SK-N-SH (cell line): ENCODE data around the gene HP1BP3. TPM values are rescaled to one million over a fixed set of nuclear protein-coding genes. Genes with fewer than 3 reads are reported as not detected.

Experiments used
- CTCF ChIA-PET: fragments of 300-600, 350-600 bp; formaldehyde crosslinking; extraction: SDS; loops from one replicate; lab custom pipeline; 2021; lab: Yijun Ruan, JAX
- POLR2A ChIA-PET: fragments of 350-600 bp; sonication (Branson Sonifier 250); formaldehyde crosslinking; extraction: SDS; loops from one replicate; lab custom pipeline; 2020; ENCODE audit warnings: antibody characterized with exemption, inconsistent platforms; lab: Yijun Ruan, JAX
- DNase-seq: peaks from one replicate; pipeline ENCODE4 v3.0.0; 2012
- H2AFZ ChIP-seq: fragments of 200-600 bp; sonication (generic); 2 replicates; pipeline ENCODE4 v1.8.1; 2016; ENCODE audit warnings: antibody characterized with exemption, mild to moderate bottlenecking, low read depth
- H3F3A ChIP-seq: fragments of 200-600 bp; sonication (generic); replicated peaks from 2 replicates; pipeline ENCODE3; 2016; ENCODE audit warnings: antibody characterized with exemption, mild to moderate bottlenecking; ENCODE audit not compliant: insufficient read depth
- H3K27ac ChIP-seq, 2 experiments: fragments of 200-500 bp in 1 of 2; fragments of 200-600 bp in 1 of 2; sonication (Bioruptor generic) in 1 of 2; sonication (generic), shearing (Covaris generic) in 1 of 2; 2 replicates each; pipeline versions ENCODE4 v1.5.1 to v1.6.1; 2014 to 2016; ENCODE audit warnings: low read depth in 2 of 2, inconsistent platforms in 1 of 2, low read length in 1 of 2, mild to moderate bottlenecking in 1 of 2, mixed read lengths in 1 of 2
- H3K27me3 ChIP-seq: fragments of 200-600 bp; sonication (generic), shearing (Covaris generic); 2 replicates; pipeline ENCODE4 v1.6.1; 2016; ENCODE audit warnings: mixed run types; ENCODE audit not compliant: insufficient read depth
- H3K36me3 ChIP-seq, 2 experiments: fragments of 200-500 bp in 1 of 2; fragments of 200-600 bp in 1 of 2; sonication (Bioruptor generic) in 1 of 2; sonication (generic) in 1 of 2; replicated peaks in 1 of 2; 2 replicates each; pipeline versions ENCODE3 to v1.5.1; 2014 to 2016; ENCODE audit warnings: low read length in 1 of 2, mild to moderate bottlenecking in 1 of 2; ENCODE audit not compliant: insufficient read depth in 2 of 2, control insufficient read depth in 1 of 2
- H3K4me1 ChIP-seq, 2 experiments: fragments of 200-500 bp in 1 of 2; fragments of 200-600 bp in 1 of 2; sonication (Bioruptor generic) in 1 of 2; sonication (generic), shearing (Covaris generic) in 1 of 2; 2 replicates each; pipeline versions ENCODE4 v1.5.1 to v1.6.1; 2014 to 2016; ENCODE audit warnings: low read depth in 1 of 2, low read length in 1 of 2, mixed run types in 1 of 2; ENCODE audit not compliant: insufficient read depth in 2 of 2, control insufficient read depth in 1 of 2
- H3K4me2 ChIP-seq: fragments of 200-600 bp; sonication (generic), shearing (Covaris generic); 2 replicates; pipeline ENCODE4 v1.6.1; 2017; ENCODE audit warnings: mixed run types
- H3K4me3 ChIP-seq, 2 experiments: fragments of 200-500 bp in 1 of 2; fragments of 200-600 bp in 1 of 2; sonication (Bioruptor generic) in 1 of 2; sonication (generic), shearing (Covaris generic) in 1 of 2; 2 replicates each; pipeline versions ENCODE4 v1.5.1 to v1.8.1; 2014 to 2016; ENCODE audit warnings: low read depth in 2 of 2, inconsistent platforms in 1 of 2, low read length in 1 of 2, mild to moderate bottlenecking in 1 of 2, mixed read lengths in 1 of 2, moderate library complexity in 1 of 2
- H3K79me2 ChIP-seq: fragments of 200-600 bp; sonication (generic); 2 replicates; pipeline ENCODE4 v1.8.1; 2017; ENCODE audit warnings: mild to moderate bottlenecking; ENCODE audit not compliant: insufficient read depth
- H3K9ac ChIP-seq: fragments of 200-600 bp; sonication (generic); 2 replicates; pipeline ENCODE4 v1.6.1; 2017; ENCODE audit warnings: mixed run types
- H3K9me2 ChIP-seq: fragments of 200-600 bp; sonication (generic); 2 replicates; pipeline ENCODE4 v1.6.1; 2017; ENCODE audit warnings: mixed run types
- H3K9me3 ChIP-seq: fragments of 200-600 bp; sonication (generic); 2 replicates; pipeline ENCODE4 v1.6.1; 2017; ENCODE audit warnings: mixed run types, mild to moderate bottlenecking, moderate library complexity
- H4K20me1 ChIP-seq: fragments of 200-600 bp; sonication (generic); 2 replicates; pipeline ENCODE4 v1.6.1; 2017; ENCODE audit warnings: mild to moderate bottlenecking, mixed run types; ENCODE audit not compliant: insufficient read depth
- FOXJ3 ChIP-seq: sonication (generic); formaldehyde crosslinking; IDR thresholded peaks from 2 replicates; pipeline ENCODE4 v1.5.1; 2020; ENCODE audit warnings: mild to moderate bottlenecking, missing genetic modification reagents
- GABPA ChIP-seq: IDR thresholded peaks from 2 replicates; pipeline ENCODE4 v1.4.0; 2012; ENCODE audit warnings: low read depth, mild to moderate bottlenecking
- RAD21 ChIP-seq: IDR thresholded peaks from 2 replicates; pipeline ENCODE4 v1.6.1; 2012; ENCODE audit warnings: mild to moderate bottlenecking, low read length
- RXRA ChIP-seq: IDR thresholded peaks from 2 replicates; pipeline ENCODE4 v1.4.0; 2012; ENCODE audit warnings: low read depth, mild to moderate bottlenecking, borderline replicate concordance
- TAF1 ChIP-seq: IDR thresholded peaks from 2 replicates; pipeline ENCODE4 v1.6.1; 2012; ENCODE audit warnings: low read depth, mild to moderate bottlenecking, low read length, moderate library complexity, borderline replicate concordance
- WGBS: methylation state at CpG from one replicate; pipeline ENCODE4 v1.1.6; 2017; ENCODE audit warnings: low lambda C conversion rate; 5-methylcytosine and 5-hydroxymethylcytosine counted together
- polyA plus RNA-seq, 3 experiments: library from polyadenylated mRNA; depleted of rRNA; stranded (reverse); fragments of >200 nt; gene quantifications; 2 replicates each; pipeline ENCODE4 v1.2.3, GENCODE V29; 2012
- TF ChIP-seq, protein P1 (sequence below): IDR thresholded peaks from 2 replicates; pipeline ENCODE4 v1.6.1; 2012; ENCODE audit warnings: mild to moderate bottlenecking, low read depth, low read length, moderate library complexity
- TF ChIP-seq, protein P2 (sequence below): fragments of 200-600 bp; sonication (generic); IDR thresholded peaks from 2 replicates; pipeline ENCODE4 v1.6.1; 2017; ENCODE audit warnings: antibody characterized with exemption, mild to moderate bottlenecking, moderate library complexity
- TF ChIP-seq, protein P3 (sequence below): IDR thresholded peaks from 2 replicates; pipeline ENCODE4 v1.4.0; 2012; ENCODE audit warnings: low read depth

HP1BP3 gene
- polyA plus RNA-seq, 1 of the 3 experiments (the other 2 are of a cell fraction): 236 TPM

DNA sequence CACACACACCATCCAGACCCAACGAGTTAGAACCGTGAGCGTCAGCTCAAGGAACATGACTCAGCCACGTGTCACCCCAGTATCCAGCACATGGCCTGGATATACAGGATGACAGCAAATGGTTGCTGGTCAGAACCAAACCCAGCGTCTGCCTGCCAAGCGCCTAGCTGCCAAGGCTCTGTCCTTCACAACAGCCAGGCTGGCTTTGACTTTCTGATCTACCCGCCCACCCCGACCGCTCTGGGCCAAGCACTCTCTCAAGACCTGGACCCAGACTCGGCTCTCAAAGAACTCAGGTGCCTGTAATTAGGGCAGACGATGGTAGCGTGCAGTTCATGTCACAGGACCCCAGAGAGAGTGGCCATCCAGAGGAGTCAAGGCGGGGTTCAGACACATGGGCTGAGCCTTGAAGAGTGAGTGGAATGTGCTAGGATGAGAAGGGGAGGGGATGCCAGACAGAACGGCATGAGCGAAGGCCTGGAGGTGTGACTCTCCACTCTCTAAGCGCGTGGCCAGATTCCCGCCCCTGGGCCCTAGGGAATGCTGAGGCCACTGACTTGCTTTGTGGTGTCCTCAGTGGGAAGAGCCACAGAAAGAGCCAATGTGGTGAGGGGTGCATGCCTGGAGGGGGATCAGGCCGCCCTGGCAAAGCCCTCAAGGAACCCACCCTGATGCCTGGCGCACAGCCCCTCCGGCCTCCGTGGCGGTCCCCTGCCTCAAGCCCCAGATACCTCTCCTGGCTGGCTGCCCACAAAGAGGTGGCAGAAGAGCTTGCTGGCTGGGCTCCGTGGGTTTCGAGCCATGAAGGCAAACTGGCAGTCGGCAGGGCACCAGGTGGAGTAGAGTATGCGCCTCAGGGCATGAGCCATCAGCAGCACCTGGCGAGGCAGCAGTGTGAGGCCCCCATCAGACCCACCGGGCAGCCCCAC lies 61.7 kb downstream of the HP1BP3 start:
- ChIA-PET CTCF (no interaction called here), POLR2A (no interaction called here)
- Histone ChIP-seq H3K79me2 (no peaks in the 10 kb centered on the region), H3K27ac (peak overlapping the region in 1 of 2 experiments; percentile 44; a peak in 2 of 4 replicates), H2AFZ (no peak overlapping the region), H3K4me2 (no peak overlapping the region), H3K27me3 (no peaks in the 10 kb centered on the region), H3F3A (no peaks in the 10 kb centered on the region), H3K9ac (no peak overlapping the region), H3K4me3 (no peak overlapping the region), H3K36me3 (no peaks in the 10 kb centered on the region), H3K9me2 (no peaks in the 10 kb centered on the region), H3K9me3 (no peaks in the 10 kb centered on the region), H4K20me1 (no peaks in the 10 kb centered on the region), H3K4me1 (no peaks in the 10 kb centered on the region)
- peak; percentile 25 for DNase-seq
- WGBS: 96% methylated on average over 14 of the region's 29 CpGs
- TF ChIP-seq, protein P1, sequence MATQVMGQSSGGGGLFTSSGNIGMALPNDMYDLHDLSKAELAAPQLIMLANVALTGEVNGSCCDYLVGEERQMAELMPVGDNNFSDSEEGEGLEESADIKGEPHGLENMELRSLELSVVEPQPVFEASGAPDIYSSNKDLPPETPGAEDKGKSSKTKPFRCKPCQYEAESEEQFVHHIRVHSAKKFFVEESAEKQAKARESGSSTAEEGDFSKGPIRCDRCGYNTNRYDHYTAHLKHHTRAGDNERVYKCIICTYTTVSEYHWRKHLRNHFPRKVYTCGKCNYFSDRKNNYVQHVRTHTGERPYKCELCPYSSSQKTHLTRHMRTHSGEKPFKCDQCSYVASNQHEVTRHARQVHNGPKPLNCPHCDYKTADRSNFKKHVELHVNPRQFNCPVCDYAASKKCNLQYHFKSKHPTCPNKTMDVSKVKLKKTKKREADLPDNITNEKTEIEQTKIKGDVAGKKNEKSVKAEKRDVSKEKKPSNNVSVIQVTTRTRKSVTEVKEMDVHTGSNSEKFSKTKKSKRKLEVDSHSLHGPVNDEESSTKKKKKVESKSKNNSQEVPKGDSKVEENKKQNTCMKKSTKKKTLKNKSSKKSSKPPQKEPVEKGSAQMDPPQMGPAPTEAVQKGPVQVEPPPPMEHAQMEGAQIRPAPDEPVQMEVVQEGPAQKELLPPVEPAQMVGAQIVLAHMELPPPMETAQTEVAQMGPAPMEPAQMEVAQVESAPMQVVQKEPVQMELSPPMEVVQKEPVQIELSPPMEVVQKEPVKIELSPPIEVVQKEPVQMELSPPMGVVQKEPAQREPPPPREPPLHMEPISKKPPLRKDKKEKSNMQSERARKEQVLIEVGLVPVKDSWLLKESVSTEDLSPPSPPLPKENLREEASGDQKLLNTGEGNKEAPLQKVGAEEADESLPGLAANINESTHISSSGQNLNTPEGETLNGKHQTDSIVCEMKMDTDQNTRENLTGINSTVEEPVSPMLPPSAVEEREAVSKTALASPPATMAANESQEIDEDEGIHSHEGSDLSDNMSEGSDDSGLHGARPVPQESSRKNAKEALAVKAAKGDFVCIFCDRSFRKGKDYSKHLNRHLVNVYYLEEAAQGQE: no peak
- TF ChIP-seq FOXJ3: no peak
- no peak for TF ChIP-seq RXRA
- TF ChIP-seq, protein P2, sequence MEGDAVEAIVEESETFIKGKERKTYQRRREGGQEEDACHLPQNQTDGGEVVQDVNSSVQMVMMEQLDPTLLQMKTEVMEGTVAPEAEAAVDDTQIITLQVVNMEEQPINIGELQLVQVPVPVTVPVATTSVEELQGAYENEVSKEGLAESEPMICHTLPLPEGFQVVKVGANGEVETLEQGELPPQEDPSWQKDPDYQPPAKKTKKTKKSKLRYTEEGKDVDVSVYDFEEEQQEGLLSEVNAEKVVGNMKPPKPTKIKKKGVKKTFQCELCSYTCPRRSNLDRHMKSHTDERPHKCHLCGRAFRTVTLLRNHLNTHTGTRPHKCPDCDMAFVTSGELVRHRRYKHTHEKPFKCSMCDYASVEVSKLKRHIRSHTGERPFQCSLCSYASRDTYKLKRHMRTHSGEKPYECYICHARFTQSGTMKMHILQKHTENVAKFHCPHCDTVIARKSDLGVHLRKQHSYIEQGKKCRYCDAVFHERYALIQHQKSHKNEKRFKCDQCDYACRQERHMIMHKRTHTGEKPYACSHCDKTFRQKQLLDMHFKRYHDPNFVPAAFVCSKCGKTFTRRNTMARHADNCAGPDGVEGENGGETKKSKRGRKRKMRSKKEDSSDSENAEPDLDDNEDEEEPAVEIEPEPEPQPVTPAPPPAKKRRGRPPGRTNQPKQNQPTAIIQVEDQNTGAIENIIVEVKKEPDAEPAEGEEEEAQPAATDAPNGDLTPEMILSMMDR: no peak
- TF ChIP-seq RAD21: no peak
- TF ChIP-seq, protein P3, sequence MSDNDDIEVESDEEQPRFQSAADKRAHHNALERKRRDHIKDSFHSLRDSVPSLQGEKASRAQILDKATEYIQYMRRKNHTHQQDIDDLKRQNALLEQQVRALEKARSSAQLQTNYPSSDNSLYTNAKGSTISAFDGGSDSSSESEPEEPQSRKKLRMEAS: peak; percentile 95
- no peak for TF ChIP-seq TAF1
- TF ChIP-seq GABPA: no peak
